ENCODE measurements around the gene ROBO2. TPM values are rescaled to one million over a fixed set of nuclear protein-coding genes. Genes with fewer than 3 reads are reported as not detected.

ROBO2 gene
- total and polyA plus RNA-seq, 10 of the 15 experiments (the other 5 are each of a cell fraction or from before 2014, with no cell fraction given) = 0.22 to 2.5 (median 0.81) TPM

DNA sequence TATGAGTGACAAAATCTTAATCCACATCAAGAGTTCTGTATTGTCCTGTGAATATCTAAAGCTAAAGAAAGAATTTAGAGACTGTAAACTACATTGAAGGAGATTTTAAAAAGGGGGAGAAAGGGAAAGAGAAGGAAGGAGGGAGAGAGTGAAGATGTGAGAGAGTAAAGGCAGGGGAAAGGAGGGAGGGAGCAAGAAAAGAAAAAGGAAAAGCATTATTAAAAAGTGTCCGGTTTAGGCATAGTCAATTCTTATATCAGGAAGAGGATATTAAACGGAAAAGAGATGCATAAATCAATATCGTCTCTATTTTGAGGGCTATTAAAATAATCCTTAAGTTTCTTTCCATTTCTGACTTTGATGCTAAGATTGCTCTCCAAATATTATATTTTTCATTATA lies 332.1 kb downstream of the ROBO2 start (continued):
- TF ChIP-seq CBFB (IDR thresholded peaks at IDR 0.05; ENCODE audit: low read depth) = no peak

DNA sequence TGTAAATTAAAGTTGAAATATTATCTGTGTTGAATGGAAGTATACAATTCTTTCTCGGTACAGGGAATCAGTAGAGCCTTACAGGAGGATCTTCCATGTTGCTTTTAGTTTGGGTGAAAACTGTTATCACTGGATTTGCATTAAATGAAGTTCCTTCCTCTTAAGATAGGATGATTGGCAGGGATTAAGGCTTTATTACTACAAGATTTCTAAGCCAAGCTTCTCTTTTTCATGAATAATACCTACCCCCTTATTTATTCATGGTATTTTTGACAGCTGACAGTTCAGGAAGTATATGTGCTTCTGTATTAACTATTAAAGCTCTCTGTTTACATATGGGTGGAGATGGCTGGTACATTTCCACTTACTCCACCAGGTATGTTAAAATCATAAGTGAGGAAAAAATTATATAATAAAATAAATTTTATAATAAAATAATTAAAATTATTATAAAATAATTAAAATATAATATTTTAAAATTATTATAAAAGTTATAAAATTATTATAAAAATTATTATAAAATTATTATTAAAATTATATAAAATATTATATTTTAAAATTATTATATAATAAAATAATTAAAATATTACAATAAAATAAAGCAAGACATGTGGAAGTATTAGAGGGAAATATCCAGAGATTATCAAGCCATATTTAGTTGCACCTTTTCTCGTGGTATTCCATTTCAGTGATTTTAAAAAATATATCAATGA lies 332.9 kb downstream of the ROBO2 start:
- Histone ChIP-seq H3K27me3 (replicated peaks in 1 of 2; ENCODE audit: control insufficient read depth in 2 of 2, insufficient read depth in 2 of 2, low read length in 1 of 2) (no peaks in the 10 kb centered on the region), H3K27ac (ENCODE audit: control insufficient read depth, insufficient read depth) (no peak overlapping the region), H3K9me3 (replicated peaks; ENCODE audit: control insufficient read depth, insufficient read depth, low read length) (no peaks in the 10 kb centered on the region), H4K20me1 (ENCODE audit: control insufficient read depth, insufficient read depth) (no peaks in the 10 kb centered on the region), H3K79me2 (ENCODE audit: control insufficient read depth, insufficient read depth, low read length) (no peaks in the 10 kb centered on the region), H3K36me3 (ENCODE audit: control insufficient read depth in 2 of 2, insufficient read depth in 2 of 2, low read length in 1 of 2) (no peaks in the 10 kb centered on the region), H3K9ac (ENCODE audit: control insufficient read depth, insufficient read depth, low read length) (no peak overlapping the region), H3K4me2 (ENCODE audit: control insufficient read depth, insufficient read depth) (no peak overlapping the region), H2AFZ (ENCODE audit: control insufficient read depth, low read depth, low read length) (no peak overlapping the region), H3K4me3 (no peak overlapping the region), H3K4me1 (ENCODE audit: control insufficient read depth, insufficient read depth, low read length) (no peaks in the 10 kb centered on the region)
- ChIA-PET POLR2A (no interaction called here), RAD21 (ENCODE audit: unreplicated experiment) (no interaction called here), SMC1A (ENCODE audit: uncharacterized antibody, unreplicated experiment) (no interaction called here), CTCF (no interaction called here)
- DNase-seq (ENCODE audit: low read depth, low spot score) = no peak
- WGBS (ENCODE audit: insufficient coverage, insufficient replicate concordance, low lambda C conversion rate, missing lambda C conversion rate) = 4% methylated on average over 2 of the region's 2 CpGs
- no peak for ATAC-seq
- intact Hi-C loops (cut with micrococcal nuclease; ENCODE audit: unreplicated experiment) = no loop called here
- TF ChIP-seq, protein P1, sequence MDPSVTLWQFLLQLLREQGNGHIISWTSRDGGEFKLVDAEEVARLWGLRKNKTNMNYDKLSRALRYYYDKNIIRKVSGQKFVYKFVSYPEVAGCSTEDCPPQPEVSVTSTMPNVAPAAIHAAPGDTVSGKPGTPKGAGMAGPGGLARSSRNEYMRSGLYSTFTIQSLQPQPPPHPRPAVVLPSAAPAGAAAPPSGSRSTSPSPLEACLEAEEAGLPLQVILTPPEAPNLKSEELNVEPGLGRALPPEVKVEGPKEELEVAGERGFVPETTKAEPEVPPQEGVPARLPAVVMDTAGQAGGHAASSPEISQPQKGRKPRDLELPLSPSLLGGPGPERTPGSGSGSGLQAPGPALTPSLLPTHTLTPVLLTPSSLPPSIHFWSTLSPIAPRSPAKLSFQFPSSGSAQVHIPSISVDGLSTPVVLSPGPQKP (IDR thresholded peaks at IDR 0.05; ENCODE audit: low read depth, low read length) = no peak
- no peak for TF ChIP-seq GATAD2B (conservative IDR thresholded peaks at IDR 0.05; ENCODE audit: low read depth)
- no peak for TF ChIP-seq TBL1XR1 (IDR thresholded peaks at IDR 0.05; ENCODE audit: low read depth, low read length)
- TF ChIP-seq NRF1 (conservative IDR thresholded peaks at IDR 0.05; ENCODE audit: low read depth, low read length) = no peak
- no peak for TF ChIP-seq TCF12 (IDR thresholded peaks at IDR 0.05; ENCODE audit: low read depth, low read length)
- TF ChIP-seq ESRRA (IDR thresholded peaks at IDR 0.05; ENCODE audit: low read length) = no peak
- no peak for TF ChIP-seq MTA3 (IDR thresholded peaks at IDR 0.05; ENCODE audit: borderline replicate concordance, low read length)
- no peak for TF ChIP-seq RFX5 (IDR thresholded peaks at IDR 0.05; ENCODE audit: low read depth, low read length)
- no peak for TF ChIP-seq CEBPB (IDR thresholded peaks at IDR 0.05; ENCODE audit: borderline replicate concordance in 1 of 2, low read depth in 2 of 2, low read length in 2 of 2)
- no peak for TF ChIP-seq RAD21 (IDR thresholded peaks at IDR 0.05; ENCODE audit: insufficient read depth, low read depth, low read length)
- TF ChIP-seq, protein P2, sequence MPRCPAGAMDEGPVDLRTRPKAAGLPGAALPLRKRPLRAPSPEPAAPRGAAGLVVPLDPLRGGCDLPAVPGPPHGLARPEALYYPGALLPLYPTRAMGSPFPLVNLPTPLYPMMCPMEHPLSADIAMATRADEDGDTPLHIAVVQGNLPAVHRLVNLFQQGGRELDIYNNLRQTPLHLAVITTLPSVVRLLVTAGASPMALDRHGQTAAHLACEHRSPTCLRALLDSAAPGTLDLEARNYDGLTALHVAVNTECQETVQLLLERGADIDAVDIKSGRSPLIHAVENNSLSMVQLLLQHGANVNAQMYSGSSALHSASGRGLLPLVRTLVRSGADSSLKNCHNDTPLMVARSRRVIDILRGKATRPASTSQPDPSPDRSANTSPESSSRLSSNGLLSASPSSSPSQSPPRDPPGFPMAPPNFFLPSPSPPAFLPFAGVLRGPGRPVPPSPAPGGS (IDR thresholded peaks at IDR 0.05; ENCODE audit: borderline replicate concordance, insufficient read depth, low read depth, low read length, poor library complexity, severe bottlenecking) = no peak
- TF ChIP-seq, protein P3, sequence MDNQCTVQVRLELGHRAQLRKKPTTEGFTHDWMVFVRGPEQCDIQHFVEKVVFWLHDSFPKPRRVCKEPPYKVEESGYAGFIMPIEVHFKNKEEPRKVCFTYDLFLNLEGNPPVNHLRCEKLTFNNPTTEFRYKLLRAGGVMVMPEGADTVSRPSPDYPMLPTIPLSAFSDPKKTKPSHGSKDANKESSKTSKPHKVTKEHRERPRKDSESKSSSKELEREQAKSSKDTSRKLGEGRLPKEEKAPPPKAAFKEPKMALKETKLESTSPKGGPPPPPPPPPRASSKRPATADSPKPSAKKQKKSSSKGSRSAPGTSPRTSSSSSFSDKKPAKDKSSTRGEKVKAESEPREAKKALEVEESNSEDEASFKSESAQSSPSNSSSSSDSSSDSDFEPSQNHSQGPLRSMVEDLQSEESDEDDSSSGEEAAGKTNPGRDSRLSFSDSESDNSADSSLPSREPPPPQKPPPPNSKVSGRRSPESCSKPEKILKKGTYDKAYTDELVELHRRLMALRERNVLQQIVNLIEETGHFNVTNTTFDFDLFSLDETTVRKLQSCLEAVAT (IDR thresholded peaks at IDR 0.05) = no peak
- no peak for TF ChIP-seq CREM (IDR thresholded peaks at IDR 0.05; ENCODE audit: low read depth)
- no peak for TF ChIP-seq GABPA (IDR thresholded peaks at IDR 0.05; ENCODE audit: low read depth)
- TF ChIP-seq ZNF217 (IDR thresholded peaks at IDR 0.05) = no peak
- no peak for FAIRE-seq
- in situ Hi-C loops (cut with MboI) = no loop called here
- BruUV-seq (replicated peaks) = no TSS peak

All from GM12878 (cell line).